IMR-90 (cell line): ENCODE data around the gene SLF2. TPM values are rescaled to one million over a fixed set of nuclear protein-coding genes. Genes with fewer than 3 reads are reported as not detected.

Experiments used
- ATAC-seq: fragments of 200-7000 bp; cut with Tn5 transposase; 2 replicates; pipeline ENCODE4 v1.9.1; 2020; ENCODE audit warnings: low read depth, mild to moderate bottlenecking, moderate library complexity
- BruUV-seq: library from RNA; stranded (reverse); fragments of 400-500 nt; replicated peaks from 2 replicates; lab custom pipeline; 2021; lab: Mats Ljungman, UMichigan
- CTCF ChIA-PET: fragments of 300-600 bp; formaldehyde crosslinking; extraction: SDS; loops from one replicate; lab custom pipeline; 2021; ENCODE audit warnings: antibody characterized with exemption; lab: Yijun Ruan, JAX
- POLR2A ChIA-PET: fragments of 300-600 bp; sonication (Branson Sonifier 250); formaldehyde crosslinking; loops from one replicate; lab custom pipeline; 2022; ENCODE audit warnings: antibody characterized with exemption; ENCODE audit not compliant: unreplicated experiment; lab: Charles Lee
- DNase-seq: peaks from one replicate; pipeline ENCODE4 v3.0.0; 2013
- H2AFZ ChIP-seq: replicated peaks from 2 replicates; pipeline ENCODE3; 2013; ENCODE audit warnings: low read length, mild to moderate bottlenecking; ENCODE audit not compliant: poor library complexity
- H2AK5ac ChIP-seq: 2 replicates; pipeline ENCODE4 v1.6.1; 2013; ENCODE audit warnings: low read depth, low read length, inconsistent platforms
- H2AK9ac ChIP-seq: replicated peaks from 2 replicates; pipeline ENCODE3; 2013; ENCODE audit warnings: mild to moderate bottlenecking, low read depth, low read length, moderate library complexity; ENCODE audit not compliant: poor library complexity
- H2BK120ac ChIP-seq: 2 replicates; pipeline ENCODE4 v1.6.1; 2013; ENCODE audit warnings: low read depth, low read length, inconsistent platforms
- H2BK15ac ChIP-seq: 3 replicates; pipeline ENCODE4 v1.6.1; 2013; ENCODE audit warnings: low read depth, low read length, inconsistent platforms
- H2BK20ac ChIP-seq: 2 replicates; pipeline ENCODE4 v1.6.1; 2013; ENCODE audit warnings: low read depth, mild to moderate bottlenecking, inconsistent platforms, low read length, moderate library complexity
- H2BK5ac ChIP-seq: 2 replicates; pipeline ENCODE4 v1.6.1; 2013; ENCODE audit warnings: mild to moderate bottlenecking, low read depth, low read length, inconsistent platforms; ENCODE audit not compliant: poor library complexity, severe bottlenecking
- H3K14ac ChIP-seq: replicated peaks from 2 replicates; pipeline ENCODE4 v1.6.1; 2013; ENCODE audit warnings: low read depth, low read length, inconsistent platforms
- H3K18ac ChIP-seq: 2 replicates; pipeline ENCODE4 v1.6.1; 2013; ENCODE audit warnings: low read depth, low read length, control low read depth
- H3K23ac ChIP-seq: 2 replicates; pipeline ENCODE4 v1.6.1; 2013; ENCODE audit warnings: low read depth, low read length, inconsistent platforms
- H3K27ac ChIP-seq: 2 replicates; pipeline ENCODE4 v1.5.1; 2013; ENCODE audit warnings: mild to moderate bottlenecking, control low read depth, low read length; ENCODE audit not compliant: insufficient read depth
- H3K27me3 ChIP-seq: 2 replicates; pipeline ENCODE4 v1.6.1; 2013; ENCODE audit warnings: low read length; ENCODE audit not compliant: control insufficient read depth, insufficient read depth
- H3K36me3 ChIP-seq: 2 replicates; pipeline ENCODE4 v1.6.1; 2013; ENCODE audit warnings: low read length, mixed read lengths; ENCODE audit not compliant: control insufficient read depth, insufficient read depth
- H3K4ac ChIP-seq: 2 replicates; pipeline ENCODE4 v1.6.1; 2013; ENCODE audit warnings: low read depth, low read length, inconsistent platforms
- H3K4me1 ChIP-seq: 2 replicates; pipeline ENCODE4 v1.6.1; 2013; ENCODE audit warnings: low read length, mixed read lengths; ENCODE audit not compliant: control insufficient read depth, insufficient read depth
- H3K4me2 ChIP-seq: 2 replicates; pipeline ENCODE4 v1.6.1; 2013; ENCODE audit warnings: low read depth, mild to moderate bottlenecking, control low read depth, low read length, moderate library complexity
- H3K4me3 ChIP-seq: 2 replicates; pipeline ENCODE4 v1.5.1; 2013; ENCODE audit warnings: low read depth, mild to moderate bottlenecking, control low read depth, low read length, moderate library complexity; ENCODE audit not compliant: insufficient read depth
- H3K56ac ChIP-seq: 2 replicates; pipeline ENCODE4 v1.6.1; 2013; ENCODE audit warnings: low read length, inconsistent platforms; ENCODE audit not compliant: insufficient read depth; ENCODE audit errors: extremely low read depth
- H3K79me1 ChIP-seq, 2 experiments: 2 replicates each; pipeline ENCODE4 v1.6.1; 2013; ENCODE audit warnings: low read length in 2 of 2, inconsistent platforms in 1 of 2, low read depth in 1 of 2
- H3K9ac ChIP-seq: 2 replicates; pipeline ENCODE4 v1.6.1; 2013; ENCODE audit warnings: low read depth, low read length, control low read depth
- H3K9me1 ChIP-seq: 2 replicates; pipeline ENCODE4 v1.6.1; 2013; ENCODE audit warnings: low read length, inconsistent platforms; ENCODE audit not compliant: insufficient read depth
- H3K9me3 ChIP-seq: 2 replicates; pipeline ENCODE4 v1.6.1; 2013; ENCODE audit warnings: low read length; ENCODE audit not compliant: control insufficient read depth, insufficient read depth
- H4K20me1 ChIP-seq: 2 replicates; pipeline ENCODE4 v1.6.1; 2013; ENCODE audit warnings: low read length, inconsistent platforms; ENCODE audit not compliant: insufficient read depth
- H4K5ac ChIP-seq: 2 replicates; pipeline ENCODE4 v1.6.1; 2013; ENCODE audit warnings: mild to moderate bottlenecking, low read depth, low read length, control low read depth
- H4K8ac ChIP-seq, 2 experiments: 2 replicates each; pipeline ENCODE4 v1.6.1; 2013; ENCODE audit warnings: low read depth in 2 of 2, low read length in 2 of 2, control low read depth in 1 of 2, inconsistent platforms in 1 of 2
- H4K91ac ChIP-seq: 2 replicates; pipeline ENCODE4 v1.6.1; 2013; ENCODE audit warnings: low read depth, low read length, inconsistent platforms; ENCODE audit not compliant: insufficient read depth
- CEBPB ChIP-seq: IDR thresholded peaks from 2 replicates; pipeline ENCODE4 v1.6.1; 2012; ENCODE audit warnings: low read depth, low read length, improper control_type of control experiment
- CHD1 ChIP-seq: IDR thresholded peaks from 2 replicates; pipeline ENCODE4 v1.6.1; 2012; ENCODE audit warnings: low read depth, low read length, improper control_type of control experiment
- CTCF ChIP-seq: conservative IDR thresholded peaks from 2 replicates; pipeline ENCODE4 v1.5.1; 2012; ENCODE audit warnings: mild to moderate bottlenecking, low read depth, low read length, improper control_type of control experiment
- ELK1 ChIP-seq: fragments of 150-350 bp; IDR thresholded peaks from 2 replicates; pipeline ENCODE4 v1.6.1; 2016; ENCODE audit warnings: low read depth, mild to moderate bottlenecking, low read length, moderate library complexity, borderline replicate concordance
- FOS ChIP-seq: fragments of 150-350 bp; IDR thresholded peaks from 2 replicates; pipeline ENCODE4 v1.6.1; 2016; ENCODE audit warnings: low read depth, low read length
- MAFK ChIP-seq: IDR thresholded peaks from 2 replicates; pipeline ENCODE4 v1.6.1; 2012; ENCODE audit warnings: low read depth, low read length, improper control_type of control experiment
- MAZ ChIP-seq: IDR thresholded peaks from 2 replicates; pipeline ENCODE4 v1.6.1; 2012; ENCODE audit warnings: low read depth, mild to moderate bottlenecking, low read length, improper control_type of control experiment, moderate library complexity, borderline replicate concordance
- RCOR1 ChIP-seq: IDR thresholded peaks from 2 replicates; pipeline ENCODE4 v1.6.1; 2012; ENCODE audit warnings: mild to moderate bottlenecking, low read length, improper control_type of control experiment; ENCODE audit not compliant: insufficient replicate concordance
- SMC3 ChIP-seq: fragments of 150-350 bp; IDR thresholded peaks from 2 replicates; pipeline ENCODE4 v1.6.1; 2016; ENCODE audit warnings: low read depth, mild to moderate bottlenecking, antibody characterized with exemption, low read length, moderate library complexity
- WGBS, 2 experiments: methylation state at CpG; one replicate each; pipeline versions ENCODE4 v1.1.5 to v1.1.7; 2013; ENCODE audit warnings: missing lambda C conversion rate in 2 of 2; ENCODE audit not compliant: insufficient read length in 1 of 2; ENCODE audit errors: extremely low coverage in 2 of 2; 5-methylcytosine and 5-hydroxymethylcytosine counted together
- dilution Hi-C: fragments of 300-500 bp; cut with HindIII; formaldehyde crosslinking; loops from one replicate; pipeline ENCODE4 v1.14.3; 2018; ENCODE audit warnings: low sequenced_read_pairs; ENCODE audit not compliant: unreplicated experiment
- in situ Hi-C: fragments of 300-500 bp; cut with MboI; formaldehyde crosslinking; loops from 3 replicates; pipeline ENCODE4 v1.14.3; 2019; ENCODE audit warnings: low sequenced_read_pairs, inconsistent platforms, mixed read lengths
- intact Hi-C: fragments of 100-400 bp; cut with micrococcal nuclease; formaldehyde crosslinking; loops from 2 replicates; pipeline ENCODE4 v1.10.0; 2022
- polyA plus RNA-seq, 3 experiments: library from polyadenylated mRNA; depleted of rRNA; stranded (reverse); fragments of >200 nt; gene quantifications; 2 replicates each; pipeline ENCODE4 v1.2.3, GENCODE V29; 2012; ENCODE audit warnings: low replicate concordance in 1 of 3
- total RNA-seq: library from RNA; depleted of rRNA; stranded (reverse); fragments of >200 nt; gene quantifications from 2 replicates; pipeline ENCODE4 v1.2.3, GENCODE V29; 2012

The SLF2 gene
- total and polyA plus RNA-seq, 2 of the 4 experiments (the other 2 are of a cell fraction) = 8.5 to 21.7 TPM

- TF ChIP-seq SMC3 = no peak
- no peak for TF ChIP-seq MAFK
Measured at GRCh38 chr10:100876585-100877460, 35.9 kb upstream of the SLF2 start (continued).

- Histone ChIP-seq H3K4me1 (peaks cover 18% of the 10 kb centered on the region), H2AFZ (no peak overlapping the region), H3K9me3 (no peaks in the 10 kb centered on the region), H3K14ac (no peak overlapping the region), H3K4me3 (no peak overlapping the region), H3K18ac (no peak overlapping the region), H3K4ac (no peak overlapping the region), H2AK5ac (no peak overlapping the region), H4K8ac (no peak overlapping the region), H3K36me3 (no peaks in the 10 kb centered on the region), H3K4me2 (no peak overlapping the region), H2BK120ac (no peak overlapping the region), H3K9me1 (peaks cover 4% of the 10 kb centered on the region; the same call in 1 of the 2 replicates), H4K20me1 (no peaks in the 10 kb centered on the region), H3K27ac (no peak overlapping the region), H3K79me1 (no peaks in the 10 kb centered on the region), H2BK15ac (no peak overlapping the region), H2BK5ac (no peak overlapping the region), H4K5ac (no peak overlapping the region), H3K23ac (no peak overlapping the region), H3K27me3 (no peaks in the 10 kb centered on the region), H3K9ac (no peak overlapping the region), H2BK20ac (no peak overlapping the region), H2AK9ac (peak overlapping the region; percentile 56), H4K91ac (no peak overlapping the region), H3K56ac (no peak overlapping the region)
- ATAC-seq = no peak
- POLR2A ChIA-PET = no interaction called here
- in situ Hi-C loops = loop anchor here (5.0 to 25.0 kb wide), 2 partner anchors 205 to 540 kb away; partner anchors contain the start of genes PKD2L1 and SCD
- dilution Hi-C loops = no loop called here
- DNase-seq = no peak
- intact Hi-C loops = loop anchor here (5.0 to 10.0 kb wide), 2 partner anchors 133 to 360 kb away; partner anchors contain the start of genes PAX2 and SEC31B
- no TSS peak for BruUV-seq
- 98% methylated on average over 9 of the region's 11 CpGs; no CpG with 5 or more reads in 1 of the 2 experiments for WGBS, 2 experiments
- TF ChIP-seq RCOR1 = no peak
- no peak for TF ChIP-seq ELK1
- no peak for TF ChIP-seq CEBPB
- TF ChIP-seq CTCF = no peak
- TF ChIP-seq FOS = no peak
- no peak for TF ChIP-seq CHD1
- no peak for TF ChIP-seq SMC3
- TF ChIP-seq MAZ = no peak
- CTCF ChIA-PET = interaction anchor here (1.4 kb wide), 1 partner anchor 342 kb away, joined by 5 read pairs; the partner anchor contains the start of gene HIF1AN
Measured at GRCh38 chr10:100877461-100877850, 35.3 kb upstream of the SLF2 start.
